GM18858 (cell line): ENCODE results near the gene CDKN2C.
"Not testable (repeated sequence)": the region's sequence is repeated elsewhere in the genome, so short reads cannot be mapped to it uniquely, and the experiment has no call there.

Experiments
- ATAC-seq: cut with Tn5 transposase; IDR thresholded peaks from one replicate; pipeline ENCODE4 v1.9.1; 2021; ENCODE audit not compliant: unreplicated experiment

The CDKN2C gene

GRCh38 chr1:50978144-50978851 lies 8.3 kb downstream of the CDKN2C start:
- ATAC-seq, result peak; percentile 33

- ATAC-seq, result no peak
These were observed 9.1 kb downstream of the CDKN2C start for GRCh38 chr1:50978852-50979781.

- no peak for ATAC-seq
These were observed 9.9 kb downstream of the CDKN2C start for GRCh38 chr1:50979937-50980336.

- no peak for ATAC-seq
These were observed 10.5 kb downstream of the CDKN2C start for GRCh38 chr1:50980505-50980904.

GRCh38 chr1:50981741-50982140 lies 11.7 kb downstream of the CDKN2C start:
- ATAC-seq, result no peak

GRCh38 chr1:50982611-50983010 lies 12.6 kb downstream of the CDKN2C start:
- ATAC-seq, result no peak

- no peak for ATAC-seq
These were observed 13.3 kb downstream of the CDKN2C start for GRCh38 chr1:50983219-50983802.

- no peak for ATAC-seq
These were observed 15.0 kb downstream of the CDKN2C start for GRCh38 chr1:50985094-50985493.

GRCh38 chr1:50986653-50987052 lies 16.6 kb downstream of the CDKN2C start:
- no peak for ATAC-seq

GRCh38 chr1:50989694-50990093 lies 19.6 kb downstream of the CDKN2C start:
- ATAC-seq, result no peak

GRCh38 chr1:50992532-50993318 lies 22.7 kb downstream of the CDKN2C start:
- ATAC-seq, result no peak

GRCh38 chr1:50993645-50994044 lies 23.6 kb downstream of the CDKN2C start:
- ATAC-seq, result no peak

- ATAC-seq, result no peak
These were observed 25.0 kb downstream of the CDKN2C start for GRCh38 chr1:50994997-50995396.

- no peak for ATAC-seq
These were observed 25.6 kb downstream of the CDKN2C start for GRCh38 chr1:50995651-50996050.

- no peak for ATAC-seq
These were observed 26.0 kb downstream of the CDKN2C start for GRCh38 chr1:50996083-50996482.

GRCh38 chr1:50999375-50999774 lies 29.3 kb downstream of the CDKN2C start:
- not testable (repeated sequence) for ATAC-seq

GRCh38 chr1:51000160-51000559 lies 30.1 kb downstream of the CDKN2C start:
- peak; percentile 80 for ATAC-seq

- peak; percentile 35 for ATAC-seq
These were observed 30.6 kb downstream of the CDKN2C start for GRCh38 chr1:51000651-51001050.

GRCh38 chr1:51002516-51002915 lies 32.5 kb downstream of the CDKN2C start:
- no peak for ATAC-seq

- not testable (repeated sequence) for ATAC-seq
These were observed 35.5 kb downstream of the CDKN2C start for GRCh38 chr1:51005549-51005948.

- no peak for ATAC-seq
These were observed 39.3 kb downstream of the CDKN2C start for GRCh38 chr1:51009381-51009780.
